Adrenal gland (tissue), 12 donors: ENCODE results near the gene LMTK2. TPM values are rescaled to one million over a fixed set of nuclear protein-coding genes. Genes with fewer than 3 reads are reported as not detected.

Source experiments
- DNase-seq, 7 donors: peaks; one replicate each; pipeline ENCODE4 v3.0.0-alpha.2; 2019 to 2020
- H3K27ac ChIP-seq, 5 donors: fragments of 200-600 bp; sonication (generic) in 4 of 5; 1 replicate in 3 of 5; 2 replicates in 2 of 5; pipeline versions ENCODE4 v1.5.1 to v1.8.0; 2016 to 2020; ENCODE audit warnings: mild to moderate bottlenecking in 1 of 5
- H3K27me3 ChIP-seq: fragments of 200-600 bp; 2 replicates; pipeline ENCODE4 v1.8.0; 2021
- H3K36me3 ChIP-seq, 2 donors: fragments of 200-600 bp; replicated peaks in 1 of 2; 1 replicate in 1 of 2; 2 replicates in 1 of 2; pipeline versions ENCODE4 v1.5.1 to v1.8.0; 2018 to 2022
- H3K4me1 ChIP-seq, 2 donors: fragments of 200-600 bp; replicated peaks in 1 of 2; 1 replicate in 1 of 2; 2 replicates in 1 of 2; pipeline versions ENCODE4 v1.5.1 to v1.8.0; 2018 to 2021
- H3K4me3 ChIP-seq, 4 donors: fragments of 200-600 bp; sonication (generic) in 3 of 4; one replicate each; pipeline ENCODE4 v1.5.1; 2016 to 2018
- H3K9me3 ChIP-seq, 3 donors: fragments of 200-600 bp; sonication (generic) in 1 of 3; replicated peaks in 1 of 3; 1 replicate in 2 of 3; 2 replicates in 1 of 3; pipeline versions ENCODE4 v1.5.1 to v1.8.0; 2016 to 2021
- POLR2A ChIP-seq, 2 donors: fragments of 450-650 bp; IDR thresholded peaks; one replicate each; pipeline ENCODE4 v1.6.1; 2017; ENCODE audit warnings: antibody characterized with exemption in 2 of 2, mild to moderate bottlenecking in 2 of 2, moderate library complexity in 1 of 2
- WGBS, 4 donors: extraction: QIAGEN DNeasy Blood & Tissue Kit in 2 of 4; methylation state at CpG; one replicate each; pipeline versions ENCODE4 v1.1.5 to v1.1.7; 2013 to 2017; 5-methylcytosine and 5-hydroxymethylcytosine counted together
- intact Hi-C, 2 donors: fragments of 100-400 bp; cut with DNase I; formaldehyde crosslinking; loops; one replicate each; pipeline versions ENCODE4 v1.14.1 to v1.15.0; 2022 to 2023
- polyA plus RNA-seq, 3 donors: library from polyadenylated mRNA; stranded (reverse); fragments of 200-250 nt in 2 of 3; fragments of 350-450 nt in 1 of 3; fragmentation: Illumina TruSeq in 1 of 3; extraction: RNeasy Lipid Tissue Mini Kit (QIAGEN cat#74804) in 1 of 3; gene quantifications; one replicate each; pipeline ENCODE4 v1.2.3, GENCODE V29; 2013 to 2014
- total RNA-seq, 9 donors: library from RNA; depleted of rRNA in 4 of 9; stranded (reverse); fragments of >200 nt in 4 of 9; fragments of 120-200 nt in 1 of 9; fragmentation: NEBNext Ultra II Directional in 1 of 9; extraction: Animal tissue kit (Norgen Biotek cat#: 25700) in 1 of 9; gene quantifications; one replicate each; pipeline versions ENCODE4 v1.1.0 to v1.2.4, GENCODE V29; 2013 to 2023
- TF ChIP-seq, protein P1 (sequence below), 6 experiments: fragments of 450-650 bp in 4 of 6; fragments of 200-600 bp in 2 of 6; sonication (generic) in 1 of 6; IDR thresholded peaks; 1 replicate in 5 of 6; 2 replicates in 1 of 6; pipeline versions ENCODE4 v1.5.1 to v1.8.0; 2016 to 2021; ENCODE audit warnings: antibody characterized with exemption in 6 of 6, mild to moderate bottlenecking in 2 of 6, moderate library complexity in 1 of 6
- donor health status: healthy with polysubstance abuse.
- donor health status: Bipolar disorder and iron deficiency.
- donor health status: DM: yes; HTN: yes; CAD: no.
- donor health status: DM: no; HTN: no; CAD: no.
- donor health status: DM: no; HTN: no; CAD: no.
- donor health status: DM: yes; HTN: yes; CAD: no.

The LMTK2 gene
- total and polyA plus RNA-seq, 12 donors, result 3.4 to 36.2 (median 22.4) TPM

DNA sequence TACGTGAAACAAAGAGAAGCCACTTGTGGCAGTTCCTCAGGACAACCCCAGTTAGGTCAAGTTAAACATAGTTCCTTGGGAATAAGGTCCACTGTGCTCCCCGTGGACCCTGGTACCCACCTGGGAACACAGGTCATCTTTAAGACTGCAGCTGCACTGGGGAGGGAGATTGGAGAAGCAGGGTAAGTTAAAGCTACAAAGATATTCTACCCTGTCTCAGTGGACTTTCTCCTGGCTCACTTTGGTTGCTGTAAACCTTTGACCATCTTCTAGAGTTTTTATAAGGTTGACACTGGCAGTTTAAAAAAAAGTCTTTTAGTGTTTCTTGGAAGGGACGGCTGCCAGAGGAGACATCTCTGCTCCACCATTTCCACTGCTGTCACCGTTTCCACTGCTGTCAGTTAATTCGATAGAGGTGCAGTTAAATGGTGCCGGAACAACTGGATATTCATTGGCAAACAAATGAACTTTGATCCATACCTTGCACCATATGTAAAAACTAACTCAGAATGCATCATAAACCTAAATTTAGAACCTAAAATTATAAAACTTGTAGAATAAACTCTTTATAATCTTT is 42.5 kb downstream of the LMTK2 start:
- intact Hi-C loops, result no loop called here
- Histone ChIP-seq H3K27ac (no peak overlapping the region), H3K27me3 (no peaks in the 10 kb centered on the region), H3K4me3 (no peak overlapping the region), H3K9me3 (peaks cover 0 to 6% (median 0%) of the 10 kb centered on the region in 3 donors), H3K36me3 (peaks cover 0 to 10% of the 10 kb centered on the region in 2 donors), H3K4me1 (no peaks in the 10 kb centered on the region)
- WGBS, 4 donors, result 93 to 95% (median 95%) methylated on average over 6 of the region's 6 CpGs
- DNase-seq, result no peak
- TF ChIP-seq, protein P1, sequence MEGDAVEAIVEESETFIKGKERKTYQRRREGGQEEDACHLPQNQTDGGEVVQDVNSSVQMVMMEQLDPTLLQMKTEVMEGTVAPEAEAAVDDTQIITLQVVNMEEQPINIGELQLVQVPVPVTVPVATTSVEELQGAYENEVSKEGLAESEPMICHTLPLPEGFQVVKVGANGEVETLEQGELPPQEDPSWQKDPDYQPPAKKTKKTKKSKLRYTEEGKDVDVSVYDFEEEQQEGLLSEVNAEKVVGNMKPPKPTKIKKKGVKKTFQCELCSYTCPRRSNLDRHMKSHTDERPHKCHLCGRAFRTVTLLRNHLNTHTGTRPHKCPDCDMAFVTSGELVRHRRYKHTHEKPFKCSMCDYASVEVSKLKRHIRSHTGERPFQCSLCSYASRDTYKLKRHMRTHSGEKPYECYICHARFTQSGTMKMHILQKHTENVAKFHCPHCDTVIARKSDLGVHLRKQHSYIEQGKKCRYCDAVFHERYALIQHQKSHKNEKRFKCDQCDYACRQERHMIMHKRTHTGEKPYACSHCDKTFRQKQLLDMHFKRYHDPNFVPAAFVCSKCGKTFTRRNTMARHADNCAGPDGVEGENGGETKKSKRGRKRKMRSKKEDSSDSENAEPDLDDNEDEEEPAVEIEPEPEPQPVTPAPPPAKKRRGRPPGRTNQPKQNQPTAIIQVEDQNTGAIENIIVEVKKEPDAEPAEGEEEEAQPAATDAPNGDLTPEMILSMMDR (IDR thresholded peaks at IDR 0.05), result no peak
- TF ChIP-seq POLR2A (IDR thresholded peaks at IDR 0.05), result no peak

DNA sequence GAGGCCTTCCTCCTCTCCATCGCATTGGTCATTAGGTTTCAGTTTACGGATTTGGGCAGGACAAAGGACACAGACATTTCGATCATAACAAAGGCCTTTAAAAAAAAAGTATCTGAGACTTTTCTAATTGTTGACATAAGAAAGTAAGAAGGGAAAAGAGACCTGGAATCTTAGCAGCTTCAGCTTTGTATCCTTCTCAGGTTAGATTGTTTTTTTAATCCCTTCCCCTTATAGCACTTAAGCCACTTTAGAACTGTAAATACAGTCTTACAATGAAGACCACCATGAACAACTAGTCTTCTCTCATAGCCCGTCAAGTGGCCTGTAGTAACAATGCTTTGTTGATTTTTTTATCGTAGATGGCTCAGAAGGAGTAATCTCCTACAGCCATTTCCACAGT is 45.2 kb downstream of the LMTK2 start:
- no peak for TF ChIP-seq POLR2A (IDR thresholded peaks at IDR 0.05)
- TF ChIP-seq, protein P1 (IDR thresholded peaks at IDR 0.05), result no peak
- Histone ChIP-seq H3K36me3 (peaks cover 0 to 22% of the 10 kb centered on the region in 2 donors), H3K27me3 (no peaks in the 10 kb centered on the region), H3K9me3 (no peaks in the 10 kb centered on the region), H3K4me1 (no peaks in the 10 kb centered on the region), H3K4me3 (no peak overlapping the region), H3K27ac (no peak overlapping the region)
- 94 to 99% (median 96%) methylated on average over 5 of the region's 5 CpGs for WGBS, 4 donors
- no peak for DNase-seq
- intact Hi-C loops, result no loop called here

DNA sequence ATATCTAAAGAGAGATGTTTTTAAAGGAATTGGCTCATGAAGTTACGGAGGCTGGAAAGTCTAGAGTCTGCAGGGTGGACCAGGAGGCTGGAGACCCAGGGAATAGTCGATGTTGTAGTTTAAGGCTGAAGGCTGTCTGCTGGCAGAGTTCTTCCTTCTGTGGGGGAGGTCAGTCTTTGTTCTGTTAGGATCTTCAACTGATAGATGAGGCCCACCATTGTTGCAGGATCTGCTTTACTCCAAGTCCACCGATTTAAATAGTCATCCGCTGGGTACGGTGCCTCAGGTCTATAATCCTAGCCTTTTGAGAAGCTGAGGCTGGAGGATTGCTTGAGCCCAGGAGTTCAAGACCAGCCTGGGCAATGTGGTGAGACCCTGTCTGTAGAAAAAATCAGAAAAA is 50.0 kb downstream of the LMTK2 start:
- TF ChIP-seq POLR2A (IDR thresholded peaks at IDR 0.05), result no peak
- TF ChIP-seq, protein P1 (IDR thresholded peaks at IDR 0.05), result no peak

DNA sequence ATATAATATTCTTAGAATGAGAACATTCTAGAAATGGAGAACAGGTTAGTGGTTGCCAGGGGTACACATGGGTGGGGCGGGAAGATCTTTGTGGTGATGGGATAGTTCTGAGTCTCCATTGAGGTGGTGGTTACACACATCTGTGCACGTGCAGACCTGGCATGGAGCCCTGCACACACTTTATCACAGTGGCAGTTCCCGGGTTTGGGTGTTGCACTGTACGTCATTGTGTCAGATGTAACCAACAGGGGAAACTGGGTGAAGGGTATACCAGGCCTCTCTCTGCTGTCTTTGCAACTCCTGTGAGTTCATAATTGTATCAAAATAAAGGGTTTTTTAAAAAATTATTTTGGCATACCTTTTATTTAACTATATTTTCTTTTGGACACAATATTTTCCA is 51.1 kb downstream of the LMTK2 start:
- DNase-seq, result no peak
- Histone ChIP-seq H3K27ac (no peak overlapping the region), H3K9me3 (no peaks in the 10 kb centered on the region), H3K4me3 (no peak overlapping the region), H3K36me3 (peaks cover 0 to 11% of the 10 kb centered on the region in 2 donors), H3K27me3 (no peaks in the 10 kb centered on the region), H3K4me1 (no peaks in the 10 kb centered on the region)
- 93 to 96% (median 95%) methylated on average over 4 of the region's 4 CpGs for WGBS, 4 donors
- intact Hi-C loops, result no loop called here
- TF ChIP-seq POLR2A (IDR thresholded peaks at IDR 0.05), result no peak
- TF ChIP-seq, protein P1 (IDR thresholded peaks at IDR 0.05), result no peak

More for the DNA sequence above, 50.0 kb downstream of the LMTK2 start:
- 93 to 99% (median 98%) methylated on average over 5 of the region's 5 CpGs for WGBS, 4 donors
- Histone ChIP-seq H3K4me1 (no peaks in the 10 kb centered on the region), H3K27ac (no peak overlapping the region), H3K9me3 (no peaks in the 10 kb centered on the region), H3K36me3 (peaks cover 0 to 17% of the 10 kb centered on the region in 2 donors), H3K4me3 (no peak overlapping the region), H3K27me3 (no peaks in the 10 kb centered on the region)
- no peak for DNase-seq
- intact Hi-C loops, result no loop called here
